Islet precursor cell (in vitro differentiated cells): ENCODE results near the gene XPO6.
A peak's percentile ranks its signal among the peaks of the same experiment; 100 is the strongest.

Experiments
- DNase-seq: peaks from one replicate; pipeline ENCODE4 v3.0.0-alpha.2; 2018

The XPO6 gene

GRCh38 chr16:28208824-28209223 is 2.9 kb downstream of the XPO6 start:
- no peak for DNase-seq

DNA sequence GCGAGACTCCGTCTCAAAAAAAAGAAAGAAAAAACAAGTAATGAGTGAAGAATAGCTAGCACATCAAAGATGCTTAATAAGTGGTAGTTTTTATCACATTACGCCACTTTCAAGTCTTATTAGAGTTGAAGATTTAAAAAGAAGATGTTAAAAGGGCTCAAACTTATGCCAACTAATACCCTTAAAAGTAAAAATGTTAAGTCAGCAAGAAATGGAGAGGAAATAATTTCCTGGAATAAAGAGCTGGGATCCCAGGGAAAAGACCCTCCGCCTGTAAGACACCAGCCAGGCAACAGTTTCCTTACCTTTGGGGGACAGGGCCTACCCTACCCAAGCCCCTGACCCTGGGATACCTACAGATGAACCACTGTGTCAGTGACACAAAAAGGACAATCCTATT is 3.6 kb downstream of the XPO6 start:
- no peak for DNase-seq

DNA sequence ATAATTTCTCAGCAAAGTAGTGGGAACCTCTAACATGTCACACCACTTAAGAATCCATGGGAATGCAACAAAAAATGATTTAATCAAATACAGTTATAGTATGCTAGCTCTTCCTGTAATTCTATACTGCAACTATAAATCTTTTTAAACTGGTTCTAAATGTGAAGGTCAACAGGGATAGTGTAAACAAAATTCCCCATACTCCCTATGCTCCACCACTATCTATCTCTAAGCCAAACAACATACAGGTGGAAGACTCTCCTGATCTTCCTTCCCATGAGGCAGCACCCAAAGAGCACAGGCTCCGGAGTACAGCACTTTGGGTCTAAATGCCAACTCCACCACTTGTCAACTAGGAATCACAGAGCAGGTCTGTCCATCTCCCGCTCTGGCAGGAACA is 4.4 kb downstream of the XPO6 start:
- DNase-seq = no peak

- no peak for DNase-seq
Measured at GRCh38 chr16:28205974-28206373, 5.8 kb downstream of the XPO6 start.

DNA sequence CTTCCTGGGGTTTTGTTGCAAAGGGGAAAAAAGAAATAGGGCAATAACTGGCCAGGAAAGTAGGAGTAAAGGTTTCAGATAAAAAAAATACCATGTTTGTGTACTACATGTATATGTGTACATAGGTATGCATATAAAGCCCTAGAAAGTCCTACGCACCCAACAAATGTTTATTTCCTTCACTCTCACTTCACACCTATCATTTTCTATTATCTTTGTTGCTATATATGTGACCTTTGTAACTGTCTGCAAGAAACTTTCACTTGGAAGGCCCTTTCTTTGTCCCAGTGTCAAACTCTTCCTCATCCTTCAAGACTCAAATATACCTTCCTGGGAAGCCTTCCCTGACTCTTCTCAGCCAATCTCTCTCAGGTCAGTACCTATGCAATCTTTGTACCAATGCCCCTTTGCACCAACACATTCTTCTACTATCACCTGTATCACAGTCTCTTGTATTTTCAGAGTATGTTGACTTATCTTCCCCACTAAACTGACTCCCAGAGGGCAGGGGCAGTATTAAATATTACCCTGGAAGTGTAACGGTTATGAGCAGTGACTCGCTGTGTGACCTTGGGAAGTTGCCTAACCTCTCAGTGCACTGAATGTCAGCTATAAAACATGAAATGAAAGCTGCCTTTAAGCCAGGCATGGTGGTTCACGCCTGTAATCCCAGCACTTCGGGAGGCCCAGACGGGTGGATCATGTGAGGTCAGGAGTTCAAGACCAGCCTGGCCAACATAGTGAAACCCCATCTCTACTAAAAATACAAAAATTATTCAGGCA is 6.5 kb downstream of the XPO6 start:
- DNase-seq = no peak

DNA sequence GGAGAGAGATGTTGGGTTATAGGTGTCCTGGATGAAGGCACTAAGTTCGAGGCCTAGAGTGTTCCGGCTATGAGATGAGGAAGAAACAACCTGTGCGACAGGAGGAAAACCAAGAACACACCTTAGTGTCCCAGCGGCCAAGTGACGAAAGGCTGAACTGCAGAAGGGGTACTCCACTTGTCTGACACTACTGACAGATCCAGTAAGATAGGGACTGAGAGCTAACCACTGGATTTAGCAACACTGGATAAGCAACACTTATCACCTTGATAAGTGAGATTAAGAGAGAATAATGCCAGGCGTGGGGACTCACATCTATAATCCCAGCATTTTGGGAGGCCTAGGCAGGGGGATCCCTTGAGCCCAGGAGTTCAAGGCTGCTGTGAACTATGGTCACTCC is 7.1 kb downstream of the XPO6 start:
- DNase-seq = no peak

DNA sequence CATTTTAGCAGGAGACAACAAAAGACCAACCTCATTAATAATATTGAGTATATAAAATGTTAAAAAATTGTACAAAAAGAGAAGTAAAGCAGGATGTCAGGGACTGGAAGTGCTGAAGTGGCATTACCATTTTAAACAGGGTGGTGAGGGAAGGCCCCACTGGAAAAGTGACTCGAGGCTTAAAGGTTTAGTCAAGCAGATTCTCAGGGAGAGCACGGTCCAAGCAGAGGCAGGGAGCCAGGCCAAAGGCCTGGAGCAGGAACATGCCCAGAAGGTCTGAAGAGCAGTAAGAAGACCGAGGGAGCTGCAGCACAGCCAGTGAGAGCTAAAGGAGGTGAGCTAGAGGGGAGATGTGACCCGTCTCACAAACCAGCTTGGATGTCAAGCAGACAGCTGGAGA is 7.6 kb downstream of the XPO6 start:
- DNase-seq = no peak

DNA sequence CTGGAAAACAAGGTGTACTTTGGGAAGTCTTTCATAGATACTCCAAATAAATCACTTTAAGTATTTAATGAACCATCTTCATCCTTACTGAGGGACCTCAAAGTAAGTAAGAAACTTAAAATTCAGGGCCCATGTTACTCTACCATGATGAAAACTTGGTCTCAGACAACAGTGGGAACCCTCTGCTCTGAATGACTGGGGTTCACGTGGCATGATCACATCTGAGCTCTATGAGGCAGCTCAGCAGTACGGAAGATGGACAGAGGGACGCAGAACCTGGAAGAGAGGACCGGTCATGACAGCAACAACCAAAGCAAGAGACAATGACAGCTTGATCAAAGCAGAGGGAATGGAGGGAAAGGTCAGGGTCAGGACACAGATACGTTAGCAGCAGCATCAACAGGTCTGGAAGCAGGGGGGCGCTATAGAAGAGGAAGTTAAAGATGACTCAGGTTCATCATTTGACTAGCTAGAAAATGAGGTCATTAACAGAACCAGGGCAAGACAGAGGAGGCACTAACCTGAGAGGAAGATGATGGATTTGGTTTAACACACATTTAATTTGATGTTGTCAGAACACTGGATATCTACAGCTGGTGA is 9.5 kb downstream of the XPO6 start:
- no peak for DNase-seq

DNA sequence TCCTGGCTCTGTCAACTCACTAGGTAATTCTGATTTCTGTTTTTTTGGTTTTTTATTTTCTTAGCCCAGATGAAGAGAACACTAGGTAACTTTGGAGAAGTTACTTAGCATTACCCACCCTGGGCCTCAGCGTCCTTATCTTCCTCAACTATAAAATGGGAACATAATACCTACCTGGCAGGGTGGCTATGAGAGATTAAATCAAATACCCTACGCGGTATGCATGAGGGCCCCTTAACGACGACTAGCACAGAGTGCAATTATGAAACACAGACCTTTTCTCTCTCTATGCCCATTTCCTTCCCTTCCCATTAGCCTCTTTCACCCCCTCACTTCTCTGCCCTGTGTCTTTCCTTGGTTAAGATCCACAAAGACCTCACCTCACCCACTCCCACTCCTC is 11.1 kb downstream of the XPO6 start:
- DNase-seq = no peak

DNA sequence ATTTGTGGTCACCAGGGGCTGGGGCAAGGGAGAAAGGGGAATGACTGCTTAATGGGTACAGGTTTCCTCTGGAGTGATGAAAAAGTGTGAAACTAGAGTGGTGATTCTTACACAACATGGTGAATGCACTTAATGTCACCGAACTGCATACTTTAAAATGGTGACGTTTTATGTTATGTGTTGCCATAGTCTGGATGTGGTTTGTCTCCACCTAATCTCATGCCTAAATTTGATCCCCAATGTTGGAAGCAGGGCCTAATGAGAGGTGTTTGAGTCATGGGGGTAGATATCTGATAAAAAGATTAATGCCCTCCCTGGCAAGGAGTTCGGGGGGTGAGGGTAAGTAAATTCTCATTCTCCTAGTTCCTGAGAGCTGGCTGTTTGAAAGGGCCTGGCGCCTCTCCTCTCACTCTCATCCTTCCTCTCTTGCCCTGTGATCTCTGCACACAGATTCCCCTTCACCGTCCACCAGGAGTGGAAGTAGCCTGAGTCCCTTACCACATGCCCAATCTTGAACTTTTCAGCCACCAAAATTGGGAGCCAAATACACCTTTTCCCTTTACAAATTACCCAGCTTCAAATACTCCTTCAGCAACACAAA is 15.3 kb downstream of the XPO6 start:
- DNase-seq = no peak

DNA sequence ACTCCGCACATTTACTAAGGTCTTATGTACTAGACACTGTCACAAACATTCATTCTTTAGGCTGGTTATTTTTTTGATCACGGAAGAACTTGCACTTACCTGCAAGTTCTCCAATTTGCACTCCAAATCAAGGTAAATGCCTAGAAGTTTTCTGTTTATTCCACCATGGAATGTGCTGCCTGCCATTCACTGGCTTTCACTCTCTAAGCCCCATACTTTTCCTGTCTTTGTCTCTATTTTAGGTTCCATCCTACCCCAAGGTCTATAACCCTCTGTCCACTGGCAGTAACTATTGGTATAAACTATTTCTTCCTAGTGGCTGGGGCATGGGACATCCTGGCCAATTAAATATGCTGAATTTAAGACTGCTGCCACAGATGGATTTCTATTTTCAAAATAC is 15.9 kb downstream of the XPO6 start:
- DNase-seq = no peak

GRCh38 chr16:28193530-28194423 is 18.0 kb downstream of the XPO6 start:
- no peak for DNase-seq

- no peak for DNase-seq
Measured at GRCh38 chr16:28192806-28193529, 18.8 kb downstream of the XPO6 start.

- no peak for DNase-seq
Measured at GRCh38 chr16:28191364-28191960, 20.3 kb downstream of the XPO6 start.

- DNase-seq = peak; percentile 69
Measured at GRCh38 chr16:28189245-28189644, 22.5 kb downstream of the XPO6 start.

GRCh38 chr16:28188085-28188916 is 23.5 kb downstream of the XPO6 start:
- no peak for DNase-seq

- no peak for DNase-seq
Measured at GRCh38 chr16:28187595-28188004, 24.2 kb downstream of the XPO6 start.

DNA sequence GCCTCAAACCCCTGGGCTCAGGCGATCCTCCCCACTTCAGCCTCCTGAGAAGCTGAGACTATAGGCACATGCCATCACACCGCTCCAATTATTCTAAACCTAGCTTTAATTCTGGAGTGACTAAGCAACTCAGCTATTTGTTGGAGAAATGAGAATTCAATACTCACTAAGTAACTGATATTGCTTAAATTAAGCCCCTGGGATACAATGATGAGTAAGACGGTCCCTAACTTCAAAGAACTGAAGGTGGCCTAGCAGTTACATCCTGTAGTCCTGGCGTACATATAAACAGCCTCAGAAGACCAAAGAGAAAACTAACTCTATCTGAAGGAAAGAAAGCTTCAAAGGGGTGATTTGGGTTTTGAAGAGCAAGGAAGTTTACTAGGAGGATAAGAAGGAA is 25.0 kb downstream of the XPO6 start:
- no peak for DNase-seq

DNA sequence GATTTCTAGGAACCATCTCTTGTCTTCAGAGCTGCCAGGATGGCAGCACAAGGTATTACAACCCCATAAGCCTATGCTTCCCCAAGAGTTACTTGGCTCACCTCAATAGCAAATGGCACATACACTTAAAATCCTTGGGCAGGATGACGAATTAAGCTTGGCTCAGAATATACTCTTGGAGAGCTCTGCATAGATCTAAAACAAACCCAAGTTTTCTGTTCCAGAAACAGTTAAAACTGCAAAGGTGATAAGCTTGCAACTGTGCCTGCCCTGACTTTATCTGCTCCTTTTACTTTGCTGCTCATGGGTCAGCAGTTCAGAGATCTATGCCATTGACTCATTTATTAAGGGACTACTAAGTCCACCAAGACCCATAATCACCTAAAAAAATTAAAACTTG is 26.1 kb downstream of the XPO6 start:
- no peak for DNase-seq

DNA sequence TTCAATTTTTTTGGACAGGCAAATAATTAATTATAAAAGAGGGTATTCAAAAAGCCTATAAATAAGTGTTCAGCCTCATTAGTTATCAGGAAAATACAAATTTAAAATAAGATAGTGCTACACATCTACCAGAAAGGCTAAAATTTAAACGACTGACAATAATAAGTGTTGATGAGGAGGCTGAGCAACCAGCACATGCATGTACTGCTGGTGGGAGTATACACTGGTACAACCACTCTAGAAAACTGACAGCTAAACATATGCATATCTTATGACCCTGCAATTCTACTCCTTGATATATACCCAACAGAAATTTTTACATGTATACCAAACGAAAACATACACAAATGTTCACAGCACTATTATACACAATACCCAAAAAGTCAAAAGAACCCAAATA is 27.1 kb downstream of the XPO6 start:
- DNase-seq = no peak

GRCh38 chr16:28183930-28184329 is 27.8 kb downstream of the XPO6 start:
- no peak for DNase-seq
